Measurements from ENCODE around the gene IRF2BP1.

DNA sequence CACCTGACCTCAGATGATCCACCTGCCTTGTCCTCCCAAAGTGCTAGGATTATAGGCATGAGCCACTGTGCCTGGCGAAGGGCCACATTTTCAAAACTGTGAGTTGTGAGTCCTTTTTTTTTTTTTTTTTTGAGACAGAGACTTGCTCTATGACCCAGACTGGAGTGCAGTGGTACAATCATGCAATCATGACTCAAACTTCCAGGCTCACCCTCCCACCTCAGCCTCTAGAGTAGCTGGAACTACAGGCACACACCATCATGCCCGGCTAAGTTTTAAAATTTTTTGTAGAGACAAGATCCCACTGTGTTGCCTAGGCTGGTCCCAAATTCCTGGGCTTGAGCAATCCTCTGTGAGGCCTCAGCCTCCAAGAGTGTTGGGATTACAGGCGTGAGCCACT lies 20.3 kb upstream of the IRF2BP1 start:
- TF ChIP-seq, protein P1, sequence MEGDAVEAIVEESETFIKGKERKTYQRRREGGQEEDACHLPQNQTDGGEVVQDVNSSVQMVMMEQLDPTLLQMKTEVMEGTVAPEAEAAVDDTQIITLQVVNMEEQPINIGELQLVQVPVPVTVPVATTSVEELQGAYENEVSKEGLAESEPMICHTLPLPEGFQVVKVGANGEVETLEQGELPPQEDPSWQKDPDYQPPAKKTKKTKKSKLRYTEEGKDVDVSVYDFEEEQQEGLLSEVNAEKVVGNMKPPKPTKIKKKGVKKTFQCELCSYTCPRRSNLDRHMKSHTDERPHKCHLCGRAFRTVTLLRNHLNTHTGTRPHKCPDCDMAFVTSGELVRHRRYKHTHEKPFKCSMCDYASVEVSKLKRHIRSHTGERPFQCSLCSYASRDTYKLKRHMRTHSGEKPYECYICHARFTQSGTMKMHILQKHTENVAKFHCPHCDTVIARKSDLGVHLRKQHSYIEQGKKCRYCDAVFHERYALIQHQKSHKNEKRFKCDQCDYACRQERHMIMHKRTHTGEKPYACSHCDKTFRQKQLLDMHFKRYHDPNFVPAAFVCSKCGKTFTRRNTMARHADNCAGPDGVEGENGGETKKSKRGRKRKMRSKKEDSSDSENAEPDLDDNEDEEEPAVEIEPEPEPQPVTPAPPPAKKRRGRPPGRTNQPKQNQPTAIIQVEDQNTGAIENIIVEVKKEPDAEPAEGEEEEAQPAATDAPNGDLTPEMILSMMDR (IDR thresholded peaks at IDR 0.05) = no peak
- TF ChIP-seq POLR2A (IDR thresholded peaks at IDR 0.05) = no peak

Data from adrenal gland (tissue), 5 donors.